Measurements from ENCODE around the gene ARHGAP1. TPM values are rescaled to one million over a fixed set of nuclear protein-coding genes. Genes with fewer than 3 reads are reported as not detected.

ARHGAP1 gene
- polyA plus RNA-seq, 2 donors, result 27.3 to 33.8 TPM

- Histone ChIP-seq H3K4me1 (ENCODE audit: control insufficient read depth in 2 of 2, insufficient read depth in 2 of 2, low read length in 1 of 2) (peaks cover 0 to 10% of the 10 kb centered on the region in 2 donors), H3K27ac (ENCODE audit: low read depth in 2 of 2, low read length in 1 of 2) (no peak overlapping the region), H3K36me3 (ENCODE audit: control insufficient read depth in 2 of 2, insufficient read depth in 2 of 2, low read length in 1 of 2) (peaks cover 16 to 48% of the 10 kb centered on the region in 2 donors), H3K4me3 (ENCODE audit: low read depth in 1 of 2, low read length in 2 of 2) (no peak overlapping the region), H3K9me3 (ENCODE audit: control insufficient read depth in 2 of 2, insufficient read depth in 1 of 2, low read depth in 1 of 2, low read length in 1 of 2) (no peaks in the 10 kb centered on the region), H3K27me3 (ENCODE audit: control insufficient read depth in 1 of 2, insufficient read depth in 2 of 2, low read length in 2 of 2) (no peaks in the 10 kb centered on the region)
- WGBS, 2 donors, result 87% methylated on average over 11 of the region's 11 CpGs
These were observed 17.4 kb downstream of the ARHGAP1 start for GRCh38 chr11:46682773-46683752.

GRCh38 chr11:46681814-46682213 is 18.6 kb downstream of the ARHGAP1 start:
- H3K9me3 ChIP-seq (ENCODE audit: control insufficient read depth in 2 of 2, insufficient read depth in 1 of 2, low read depth in 1 of 2, low read length in 1 of 2), result no peaks in the 10 kb centered on the region
- peaks cover 0 to 2% of the 10 kb centered on the region in 2 donors for H3K4me1 ChIP-seq (ENCODE audit: control insufficient read depth in 2 of 2, insufficient read depth in 2 of 2, low read length in 1 of 2)
- no peak overlapping the region for H3K27ac ChIP-seq (ENCODE audit: low read depth in 2 of 2, low read length in 1 of 2)
- H3K4me3 ChIP-seq (ENCODE audit: low read depth in 1 of 2, low read length in 2 of 2), result no peak overlapping the region
- WGBS, 2 donors, result 94% methylated on average over 11 of the region's 11 CpGs
- H3K36me3 ChIP-seq (ENCODE audit: control insufficient read depth in 2 of 2, insufficient read depth in 2 of 2, low read length in 1 of 2), result peaks cover 16 to 50% of the 10 kb centered on the region in 2 donors
- no peaks in the 10 kb centered on the region for H3K27me3 ChIP-seq (ENCODE audit: control insufficient read depth in 1 of 2, insufficient read depth in 2 of 2, low read length in 2 of 2)

GRCh38 chr11:46680815-46681214 is 19.6 kb downstream of the ARHGAP1 start:
- H3K4me1 ChIP-seq (ENCODE audit: control insufficient read depth in 2 of 2, insufficient read depth in 2 of 2, low read length in 1 of 2), result peaks cover 3 to 7% of the 10 kb centered on the region in 2 donors
- WGBS, 2 donors, result 94 to 96% methylated on average over 22 of the region's 22 CpGs
- no peaks in the 10 kb centered on the region for H3K9me3 ChIP-seq (ENCODE audit: control insufficient read depth in 2 of 2, insufficient read depth in 1 of 2, low read depth in 1 of 2, low read length in 1 of 2)
- H3K27ac ChIP-seq (ENCODE audit: low read depth in 2 of 2, low read length in 1 of 2), result no peak overlapping the region
- H3K36me3 ChIP-seq (ENCODE audit: control insufficient read depth in 2 of 2, insufficient read depth in 2 of 2, low read length in 1 of 2), result peaks cover 20 to 54% of the 10 kb centered on the region in 2 donors
- no peaks in the 10 kb centered on the region for H3K27me3 ChIP-seq (ENCODE audit: control insufficient read depth in 1 of 2, insufficient read depth in 2 of 2, low read length in 2 of 2)
- H3K4me3 ChIP-seq (ENCODE audit: low read depth in 1 of 2, low read length in 2 of 2), result no peak overlapping the region

DNA sequence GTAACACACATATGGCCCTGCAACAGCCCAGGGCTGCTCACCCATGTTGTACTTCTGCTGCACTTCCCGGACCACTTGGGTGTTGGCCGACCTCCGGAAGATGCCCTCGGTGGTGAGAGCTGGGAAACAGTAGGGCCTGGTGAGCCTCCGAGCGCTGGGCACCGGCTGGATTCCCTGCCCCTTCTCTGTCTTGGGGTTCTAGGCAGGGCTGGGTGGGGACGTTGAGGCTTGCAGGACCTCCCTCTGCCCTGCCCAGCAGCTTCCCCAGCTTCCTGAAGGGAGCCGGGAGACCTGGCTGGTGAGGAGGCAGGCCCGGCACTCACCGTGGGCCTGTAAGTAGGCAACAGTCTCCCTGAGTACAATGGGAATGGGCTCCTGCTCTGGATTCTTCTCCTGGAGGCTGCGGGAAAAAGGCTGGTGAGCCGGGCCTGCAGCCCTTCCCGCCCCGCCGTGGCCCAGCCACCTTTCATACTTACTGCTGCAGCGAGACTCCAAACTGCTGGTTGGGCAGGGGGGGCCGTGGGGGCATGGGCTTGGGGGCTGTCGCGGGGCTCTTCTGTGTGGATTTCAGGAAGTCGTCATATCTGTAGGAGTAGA is 20.2 kb downstream of the ARHGAP1 start:
- Histone ChIP-seq H3K9me3 (ENCODE audit: control insufficient read depth in 2 of 2, insufficient read depth in 1 of 2, low read depth in 1 of 2, low read length in 1 of 2) (no peaks in the 10 kb centered on the region), H3K27ac (ENCODE audit: low read depth in 2 of 2, low read length in 1 of 2) (no peak overlapping the region), H3K36me3 (ENCODE audit: control insufficient read depth in 2 of 2, insufficient read depth in 2 of 2, low read length in 1 of 2) (peaks cover 20 to 54% of the 10 kb centered on the region in 2 donors), H3K4me3 (ENCODE audit: low read depth in 1 of 2, low read length in 2 of 2) (no peak overlapping the region), H3K4me1 (ENCODE audit: control insufficient read depth in 2 of 2, insufficient read depth in 2 of 2, low read length in 1 of 2) (peaks cover 3 to 13% of the 10 kb centered on the region in 2 donors), H3K27me3 (ENCODE audit: control insufficient read depth in 1 of 2, insufficient read depth in 2 of 2, low read length in 2 of 2) (no peaks in the 10 kb centered on the region)
- 84 to 91% methylated on average over 21 of the region's 21 CpGs for WGBS, 2 donors

GRCh38 chr11:46679241-46680163 is 20.9 kb downstream of the ARHGAP1 start:
- WGBS, 2 donors, result 84 to 90% methylated on average over 26 of the region's 26 CpGs
- Histone ChIP-seq H3K36me3 (ENCODE audit: control insufficient read depth in 2 of 2, insufficient read depth in 2 of 2, low read length in 1 of 2) (peaks cover 20 to 54% of the 10 kb centered on the region in 2 donors), H3K4me1 (ENCODE audit: control insufficient read depth in 2 of 2, insufficient read depth in 2 of 2, low read length in 1 of 2) (peaks cover 3 to 17% of the 10 kb centered on the region in 2 donors)

DNA sequence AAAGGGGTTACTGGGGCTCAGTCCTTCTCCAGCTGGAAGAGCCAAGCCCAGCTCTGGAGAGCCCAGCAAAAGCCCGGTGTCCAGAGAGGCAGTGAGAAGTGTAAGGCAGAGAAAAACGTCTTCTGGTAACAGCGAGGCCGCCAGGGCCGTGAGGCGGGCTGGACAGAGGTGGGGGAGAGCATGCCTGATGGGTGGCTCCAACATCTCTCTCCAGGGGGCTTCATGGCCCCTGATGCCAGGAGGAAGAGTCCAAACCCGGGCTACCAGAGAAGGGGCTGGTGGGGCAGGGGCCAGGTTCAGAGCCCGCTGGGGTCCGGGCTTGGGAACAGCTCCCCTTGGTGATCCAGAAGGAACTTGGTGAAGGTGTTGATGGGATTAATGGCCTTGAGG is 21.7 kb downstream of the ARHGAP1 start:
- H3K27ac ChIP-seq (ENCODE audit: low read depth in 2 of 2, low read length in 1 of 2), result no peak overlapping the region
- H3K36me3 ChIP-seq (ENCODE audit: control insufficient read depth in 2 of 2, insufficient read depth in 2 of 2, low read length in 1 of 2), result peaks cover 20 to 53% of the 10 kb centered on the region in 2 donors
- 90 to 92% methylated on average over 9 of the region's 9 CpGs for WGBS, 2 donors
- no peaks in the 10 kb centered on the region for H3K27me3 ChIP-seq (ENCODE audit: control insufficient read depth in 1 of 2, insufficient read depth in 2 of 2, low read length in 2 of 2)
- H3K4me3 ChIP-seq (ENCODE audit: low read depth in 1 of 2, low read length in 2 of 2), result no peak overlapping the region
- no peaks in the 10 kb centered on the region for H3K9me3 ChIP-seq (ENCODE audit: control insufficient read depth in 2 of 2, insufficient read depth in 1 of 2, low read depth in 1 of 2, low read length in 1 of 2)
- H3K4me1 ChIP-seq (ENCODE audit: control insufficient read depth in 2 of 2, insufficient read depth in 2 of 2, low read length in 1 of 2), result peaks cover 3 to 19% of the 10 kb centered on the region in 2 donors

More at GRCh38 chr11:46679241-46680163, 20.9 kb downstream of the ARHGAP1 start:
- Histone ChIP-seq H3K27ac (ENCODE audit: low read depth in 2 of 2, low read length in 1 of 2) (no peak overlapping the region), H3K9me3 (ENCODE audit: control insufficient read depth in 2 of 2, insufficient read depth in 1 of 2, low read depth in 1 of 2, low read length in 1 of 2) (no peaks in the 10 kb centered on the region), H3K4me3 (ENCODE audit: low read depth in 1 of 2, low read length in 2 of 2) (no peak overlapping the region), H3K27me3 (ENCODE audit: control insufficient read depth in 1 of 2, insufficient read depth in 2 of 2, low read length in 2 of 2) (no peaks in the 10 kb centered on the region)

DNA sequence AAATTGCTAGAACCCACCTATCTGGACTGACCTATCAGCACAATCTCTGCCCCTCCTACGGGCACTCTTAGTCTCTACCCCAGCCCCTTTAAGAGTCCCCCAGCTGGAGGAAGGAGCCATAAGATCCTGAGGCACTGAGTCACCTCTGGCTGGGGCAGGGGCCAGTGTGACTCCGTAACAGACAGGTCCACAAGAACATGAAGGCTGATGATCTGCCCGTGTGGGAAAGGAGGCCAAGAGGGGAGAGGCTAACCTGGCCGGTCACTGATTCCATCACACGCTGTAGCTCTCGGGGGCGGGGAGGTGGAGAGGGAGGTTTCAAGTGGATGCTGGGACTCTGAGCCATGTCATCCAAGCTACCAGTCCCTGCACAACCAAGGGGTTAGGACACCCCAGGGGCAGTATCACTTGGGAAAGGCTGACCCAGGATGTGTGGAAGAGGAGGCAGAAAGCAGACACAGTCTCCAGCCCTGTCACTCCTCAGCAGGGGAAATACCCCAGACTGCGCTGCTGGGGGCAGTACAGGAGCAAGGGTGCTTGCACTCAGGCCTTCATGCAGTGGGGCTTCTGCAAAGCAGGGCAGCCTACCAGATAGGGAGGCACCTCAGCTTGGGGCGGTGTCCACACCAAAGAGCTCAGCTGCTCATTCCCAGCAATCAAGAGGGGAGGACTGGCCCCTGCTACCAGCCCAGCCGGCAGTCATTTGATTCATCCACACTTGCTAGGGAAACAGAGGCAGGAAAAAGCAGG is 22.3 kb downstream of the ARHGAP1 start:
- 82 to 84% methylated on average over 9 to 10 of the region's 10 CpGs for WGBS, 2 donors
- H3K4me1 ChIP-seq (ENCODE audit: control insufficient read depth in 2 of 2, insufficient read depth in 2 of 2, low read length in 1 of 2), result peaks cover 3 to 25% of the 10 kb centered on the region in 2 donors
- no peaks in the 10 kb centered on the region for H3K9me3 ChIP-seq (ENCODE audit: control insufficient read depth in 2 of 2, insufficient read depth in 1 of 2, low read depth in 1 of 2, low read length in 1 of 2)
- peaks cover 20 to 54% of the 10 kb centered on the region in 2 donors for H3K36me3 ChIP-seq (ENCODE audit: control insufficient read depth in 2 of 2, insufficient read depth in 2 of 2, low read length in 1 of 2)
- H3K4me3 ChIP-seq (ENCODE audit: low read depth in 1 of 2, low read length in 2 of 2), result no peak overlapping the region
- no peak overlapping the region for H3K27ac ChIP-seq (ENCODE audit: low read depth in 2 of 2, low read length in 1 of 2)
- H3K27me3 ChIP-seq (ENCODE audit: control insufficient read depth in 1 of 2, insufficient read depth in 2 of 2, low read length in 2 of 2), result no peaks in the 10 kb centered on the region

GRCh38 chr11:46677169-46677568 is 23.2 kb downstream of the ARHGAP1 start:
- H3K36me3 ChIP-seq (ENCODE audit: control insufficient read depth in 2 of 2, insufficient read depth in 2 of 2, low read length in 1 of 2), result peaks cover 27 to 57% of the 10 kb centered on the region in 2 donors
- no peak overlapping the region for H3K27ac ChIP-seq (ENCODE audit: low read depth in 2 of 2, low read length in 1 of 2)
- no peaks in the 10 kb centered on the region for H3K27me3 ChIP-seq (ENCODE audit: control insufficient read depth in 1 of 2, insufficient read depth in 2 of 2, low read length in 2 of 2)
- peaks cover 3 to 31% of the 10 kb centered on the region in 2 donors for H3K4me1 ChIP-seq (ENCODE audit: control insufficient read depth in 2 of 2, insufficient read depth in 2 of 2, low read length in 1 of 2)
- H3K9me3 ChIP-seq (ENCODE audit: control insufficient read depth in 2 of 2, insufficient read depth in 1 of 2, low read depth in 1 of 2, low read length in 1 of 2), result no peaks in the 10 kb centered on the region
- WGBS, 2 donors, result 88 to 90% methylated on average over 8 of the region's 8 CpGs
- H3K4me3 ChIP-seq (ENCODE audit: low read depth in 1 of 2, low read length in 2 of 2), result no peak overlapping the region
